HL-60/S4 treated with phorbol 12-myristate 13-acetate at 8.2 ng/mL for 4 days and 3 days (cell line): Measurements from ENCODE around the gene RHBDD2.
"Not testable (repeated sequence)": the region's sequence is repeated elsewhere in the genome, so short reads cannot be mapped to it uniquely, and the experiment has no call there.

ENCODE experiments used
- in situ Hi-C: fragments of 300-500 bp; cut with MboI; formaldehyde crosslinking; loops from 2 replicates; pipeline ENCODE4 v1.15.0; 2022; ENCODE audit warnings: low sequenced_read_pairs

RHBDD2 gene

DNA sequence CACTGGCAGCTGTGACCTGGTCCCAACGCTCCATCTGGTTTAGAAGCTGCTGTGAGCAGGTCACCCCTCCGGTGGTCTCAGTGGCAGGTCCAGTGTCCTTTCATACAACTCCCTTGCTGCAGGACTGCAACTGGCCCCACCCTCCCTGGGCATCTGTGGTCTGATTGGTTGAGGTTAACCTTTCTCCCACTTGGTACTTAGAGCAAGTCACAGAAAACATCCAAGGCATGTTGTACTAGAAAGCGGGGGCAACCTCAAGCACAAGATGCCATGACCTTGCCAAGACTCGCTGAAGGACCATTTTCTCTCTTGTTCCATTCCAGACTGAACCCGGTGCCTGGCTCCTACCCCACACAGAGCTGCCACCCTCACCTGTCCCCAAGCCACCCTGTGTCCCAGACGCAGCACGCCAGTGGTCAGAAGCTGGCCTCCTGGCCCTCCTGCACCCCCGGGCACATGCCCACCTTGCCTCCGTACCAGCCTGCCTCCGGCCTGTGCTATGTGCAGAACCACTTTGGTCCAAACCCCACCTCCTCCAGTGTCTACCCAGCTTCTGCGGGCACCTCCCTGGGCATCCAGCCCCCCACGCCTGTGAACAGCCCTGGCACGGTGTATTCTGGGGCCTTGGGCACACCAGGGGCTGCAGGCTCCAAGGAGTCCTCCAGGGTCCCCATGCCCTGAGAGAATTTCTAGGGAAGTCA lies 9.0 kb downstream of the RHBDD2 start:
- in situ Hi-C loops = loop anchor here (25.0 kb wide), 1 partner anchor 124 kb away; no protein-coding TSS in a partner anchor

DNA sequence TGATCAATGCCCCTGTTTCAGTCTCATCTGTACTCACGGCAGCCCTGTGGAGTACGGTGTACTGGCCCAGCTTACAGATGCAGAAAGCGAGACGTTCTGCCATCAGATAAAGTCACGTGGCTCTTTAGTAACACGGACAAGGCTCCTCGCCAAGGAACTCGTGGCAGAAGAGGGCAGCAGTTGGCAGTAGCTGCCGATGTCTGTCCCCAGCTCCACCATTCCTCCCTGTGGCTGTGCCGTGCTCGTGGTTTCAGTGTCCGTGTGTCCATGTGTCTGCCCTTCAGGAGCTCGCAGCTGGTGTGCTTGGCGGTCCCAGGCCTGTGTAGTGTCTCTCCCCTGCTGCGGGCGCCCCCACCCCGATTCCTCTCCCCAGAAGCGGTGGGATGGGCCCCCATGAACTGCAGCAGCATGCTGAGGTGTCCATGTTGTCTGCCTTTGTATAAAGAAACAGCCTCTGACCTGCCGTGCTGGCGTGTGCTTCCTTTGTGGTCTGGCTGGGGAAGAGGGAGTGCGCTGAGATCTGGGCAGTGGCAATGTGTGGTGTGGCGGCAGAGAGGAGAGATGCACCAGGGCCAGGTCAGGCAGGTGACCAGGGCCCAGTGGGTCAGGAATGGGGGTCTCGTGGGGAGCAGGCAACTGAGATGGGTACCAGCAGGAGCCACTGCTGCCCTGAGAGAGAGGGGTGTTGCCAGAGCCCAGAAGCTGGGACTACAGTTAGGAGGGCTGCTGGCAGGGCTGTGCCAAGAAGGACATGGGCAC lies 9.8 kb downstream of the RHBDD2 start:
- in situ Hi-C loops = loop anchor here (25.0 kb wide), 1 partner anchor 124 kb away; no protein-coding TSS in a partner anchor

DNA sequence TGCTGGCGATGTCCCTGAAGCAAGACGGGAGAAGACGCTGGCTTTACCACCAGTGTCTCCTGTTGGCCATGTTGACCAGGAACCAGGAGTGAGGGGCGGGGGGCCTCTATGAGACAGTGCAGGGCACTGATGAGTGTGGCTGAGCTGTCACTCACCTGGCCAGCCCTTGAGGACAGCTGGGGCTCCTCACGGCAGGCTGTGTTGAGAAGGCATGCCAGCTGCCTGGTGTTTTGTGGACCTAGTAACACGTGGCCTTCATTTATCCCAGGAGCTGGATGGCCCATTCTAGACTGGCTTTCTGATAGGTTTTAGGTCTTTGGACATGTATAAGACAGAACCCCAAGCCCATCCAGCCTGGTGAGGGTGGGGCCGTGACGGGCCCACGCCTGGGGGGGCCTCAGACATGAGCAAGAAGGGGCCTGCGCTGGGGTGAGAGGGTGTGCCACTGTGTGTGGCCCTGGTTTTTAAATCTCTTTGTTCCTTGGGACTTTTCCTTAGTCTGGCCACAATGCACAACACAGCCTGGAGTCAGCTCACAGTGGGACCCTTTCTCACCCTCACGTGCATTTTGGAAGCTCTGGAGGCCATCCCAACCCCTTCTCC lies 10.5 kb downstream of the RHBDD2 start:
- in situ Hi-C loops = loop anchor here (25.0 kb wide), 1 partner anchor 123 kb away; no protein-coding TSS in a partner anchor

DNA sequence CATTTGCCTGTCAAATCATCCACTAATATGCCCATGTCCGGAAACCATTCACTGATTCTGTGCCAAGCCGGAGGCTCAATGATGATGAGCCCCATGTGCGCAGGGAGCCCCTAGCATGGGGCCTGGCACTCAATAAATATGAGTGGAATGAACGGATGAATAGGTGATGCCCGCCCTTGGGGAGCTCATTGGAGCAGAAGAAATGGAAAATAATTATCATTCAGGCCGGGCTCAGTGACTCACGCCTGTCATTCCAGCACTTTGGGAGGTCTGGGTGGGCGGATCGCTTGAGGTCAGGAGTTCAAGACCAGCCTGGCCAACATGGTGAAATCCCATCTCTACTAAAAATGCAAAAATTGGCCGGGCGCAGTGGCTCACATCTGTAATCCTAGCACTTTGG lies 11.0 kb downstream of the RHBDD2 start:
- in situ Hi-C loops = loop anchor here (25.0 kb wide), 1 partner anchor 122 kb away; no protein-coding TSS in a partner anchor

DNA sequence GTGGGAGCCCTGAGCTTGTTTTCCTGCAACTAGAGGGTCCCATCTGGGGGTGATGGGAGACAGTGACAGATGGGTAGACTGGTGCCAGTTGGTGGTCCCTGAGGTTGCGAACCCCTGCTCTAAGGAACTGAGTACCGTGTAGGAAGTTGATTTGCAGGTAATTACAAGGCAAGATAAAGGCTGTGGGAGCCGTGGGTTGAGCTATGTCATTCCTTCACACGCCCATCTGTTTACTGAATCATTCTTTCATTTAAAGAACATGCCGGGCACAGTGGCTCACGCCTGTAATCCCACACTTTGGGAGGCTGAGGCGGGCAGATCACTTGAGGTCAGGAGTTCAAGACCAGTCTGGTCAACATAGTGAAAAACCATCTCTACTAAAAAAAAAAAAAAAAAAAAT lies 12.4 kb downstream of the RHBDD2 start:
- in situ Hi-C loops = loop anchor here (25.0 kb wide), 1 partner anchor 121 kb away; no protein-coding TSS in a partner anchor

DNA sequence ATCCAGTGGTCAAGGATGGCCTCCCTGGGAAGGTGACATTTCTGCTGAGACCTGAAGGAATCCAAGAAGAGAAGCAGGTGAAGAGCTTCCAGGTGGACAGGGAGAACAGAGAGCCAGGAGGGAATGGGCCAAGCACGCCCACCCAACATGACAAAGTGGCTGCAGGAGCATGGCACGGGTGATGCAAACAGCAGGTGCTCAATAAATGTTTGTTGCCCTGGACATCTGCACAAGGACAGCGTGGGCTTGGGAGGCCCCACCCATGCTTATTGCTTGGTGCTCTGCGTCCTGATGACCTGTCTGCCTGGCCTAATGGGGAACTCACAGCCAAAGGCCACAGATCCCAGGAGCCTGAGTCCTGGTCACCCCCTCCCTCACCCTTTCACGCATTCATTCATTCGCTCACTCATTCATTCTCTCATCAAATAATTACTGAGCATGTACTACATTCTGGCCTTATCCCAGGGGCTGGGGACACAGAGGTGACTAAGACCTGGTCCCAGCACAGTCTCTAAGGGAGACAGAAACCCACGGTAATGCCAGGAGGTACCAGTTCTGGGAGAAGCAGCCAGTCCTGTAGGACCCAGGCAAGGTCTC lies 13.1 kb downstream of the RHBDD2 start:
- in situ Hi-C loops = loop anchor here (25.0 kb wide), 1 partner anchor 120 kb away; no protein-coding TSS in a partner anchor

DNA sequence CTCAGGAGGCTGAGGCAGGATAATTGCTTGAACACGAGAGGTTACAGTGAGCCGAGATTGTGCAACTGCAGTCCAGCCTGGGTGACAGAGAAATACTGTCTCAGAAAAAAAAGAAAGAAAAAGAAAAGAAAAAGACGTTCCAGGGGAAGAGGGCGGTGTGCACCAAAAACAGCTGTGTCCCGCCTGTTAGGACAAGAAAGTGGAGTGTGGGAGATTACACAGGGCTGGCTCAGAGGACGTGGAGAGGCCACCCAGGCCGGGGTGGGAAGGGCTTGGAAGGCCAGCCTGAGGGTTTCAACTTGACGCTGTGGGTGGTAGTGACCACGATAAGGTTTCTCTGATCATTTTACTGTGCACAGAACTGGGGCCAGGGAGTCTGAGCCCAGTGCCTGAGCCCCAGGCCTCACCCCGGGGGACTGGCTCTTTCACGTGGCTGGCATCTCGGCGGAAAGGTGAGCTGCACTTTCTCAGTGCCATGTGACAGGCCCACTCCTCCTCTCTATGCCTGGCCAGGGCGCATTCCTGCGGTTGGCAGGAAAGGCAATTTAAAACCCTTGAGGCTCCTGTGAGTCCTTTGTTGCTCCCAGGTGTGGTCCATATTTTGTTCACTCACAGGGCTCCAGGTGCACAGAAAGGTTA lies 13.9 kb downstream of the RHBDD2 start:
- in situ Hi-C loops = loop anchor here (25.0 kb wide), 1 partner anchor 120 kb away; no protein-coding TSS in a partner anchor

DNA sequence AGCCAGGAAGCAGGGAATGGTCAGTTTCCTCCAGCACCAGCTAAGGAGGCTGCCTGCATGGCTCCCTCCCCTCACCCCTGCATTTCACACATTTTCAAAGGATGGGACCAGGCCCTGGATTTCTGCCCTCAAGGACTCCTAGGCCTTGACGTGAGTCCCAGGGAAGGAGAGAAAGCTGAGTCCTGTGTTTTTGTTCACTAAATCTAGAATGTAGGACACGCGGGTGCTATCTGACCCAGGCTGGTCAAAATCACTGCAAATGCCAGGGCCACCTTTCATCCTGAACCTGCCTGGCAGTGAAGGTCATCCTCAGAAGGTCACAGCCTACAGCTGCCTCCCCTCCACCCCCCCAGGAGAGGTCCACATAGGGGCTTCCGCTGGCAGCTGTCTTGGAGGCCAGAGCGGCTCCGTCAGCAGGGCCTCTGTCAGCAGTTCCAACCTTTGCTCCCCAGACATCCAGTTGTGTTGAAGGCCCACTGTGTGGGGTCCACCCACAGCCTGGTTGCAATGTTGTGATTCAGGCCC lies 18.0 kb downstream of the RHBDD2 start:
- in situ Hi-C loops = loop anchor here (25.0 kb wide), 1 partner anchor 115 kb away; no protein-coding TSS in a partner anchor

DNA sequence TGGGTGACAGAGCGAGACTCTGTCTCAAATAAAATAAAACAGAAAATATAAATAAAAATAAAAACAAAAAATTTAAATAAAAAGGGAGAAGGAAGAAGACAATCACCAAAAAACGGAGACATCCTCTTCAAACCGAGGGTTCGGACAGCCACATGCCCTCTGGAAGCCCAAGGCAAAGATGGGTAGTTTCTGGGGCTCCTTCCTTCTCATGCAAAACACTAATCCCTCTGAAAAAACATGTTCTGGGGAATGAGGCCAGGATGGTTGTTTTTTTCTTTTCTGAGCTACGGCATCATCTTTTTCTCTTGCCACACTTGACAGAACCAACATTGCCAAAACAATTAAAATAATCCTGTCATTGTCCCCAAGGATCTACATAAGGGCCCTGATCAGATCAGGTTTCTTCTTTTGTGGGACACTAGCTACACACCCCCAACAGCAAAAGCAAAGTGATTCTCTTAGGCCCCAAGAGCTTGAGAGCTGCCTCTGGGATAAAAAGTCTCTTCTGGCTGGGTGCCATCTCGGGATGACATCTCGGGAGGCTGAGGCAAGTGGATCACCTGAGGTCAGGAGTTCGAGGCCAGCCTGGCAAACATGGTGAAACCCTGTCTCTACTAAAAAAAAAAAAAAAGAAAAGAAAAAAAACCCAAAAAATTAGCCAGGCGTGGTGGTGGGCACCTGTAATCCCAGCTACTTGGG lies 21.9 kb downstream of the RHBDD2 start:
- in situ Hi-C loops = no loop called here

DNA sequence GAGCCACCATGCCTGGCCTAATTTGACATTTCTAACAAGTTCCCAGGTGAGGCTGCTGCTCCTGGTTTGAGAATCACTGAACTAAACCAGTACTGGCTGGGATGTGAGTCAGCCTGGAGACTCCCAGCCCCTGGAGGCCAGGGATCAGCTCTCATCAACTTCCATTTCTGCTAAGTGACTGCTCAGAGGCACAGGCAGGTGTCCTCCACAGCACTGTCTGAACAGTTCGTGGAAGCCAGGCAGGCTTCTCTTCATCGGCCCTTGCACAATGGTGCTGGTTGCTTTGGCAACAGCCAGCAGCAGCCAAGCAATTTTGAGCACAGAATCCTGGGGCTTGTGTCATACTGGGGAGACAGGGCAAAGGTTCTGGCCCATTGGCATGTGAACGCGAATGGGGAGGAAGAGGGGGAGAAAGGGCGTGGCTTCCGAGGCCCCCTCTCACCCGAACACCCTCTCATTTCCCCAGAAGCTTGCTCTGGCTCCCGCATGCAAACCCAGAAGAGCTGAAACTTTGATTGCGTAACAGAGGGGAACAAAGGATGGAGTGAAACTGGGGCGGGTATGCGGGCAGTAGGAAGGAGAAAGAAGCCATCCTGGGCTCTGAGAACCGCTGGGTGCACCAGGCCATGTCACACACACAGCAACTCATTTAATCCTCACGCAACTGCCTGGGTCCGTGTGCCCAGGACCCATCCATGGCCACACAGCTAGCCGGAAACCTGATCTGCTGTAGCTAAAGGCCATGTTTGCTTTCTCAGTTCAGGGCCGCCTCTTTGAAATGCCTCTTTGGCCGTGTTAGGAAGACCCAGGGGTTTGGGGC lies 27.2 kb downstream of the RHBDD2 start:
- in situ Hi-C loops = no loop called here

DNA sequence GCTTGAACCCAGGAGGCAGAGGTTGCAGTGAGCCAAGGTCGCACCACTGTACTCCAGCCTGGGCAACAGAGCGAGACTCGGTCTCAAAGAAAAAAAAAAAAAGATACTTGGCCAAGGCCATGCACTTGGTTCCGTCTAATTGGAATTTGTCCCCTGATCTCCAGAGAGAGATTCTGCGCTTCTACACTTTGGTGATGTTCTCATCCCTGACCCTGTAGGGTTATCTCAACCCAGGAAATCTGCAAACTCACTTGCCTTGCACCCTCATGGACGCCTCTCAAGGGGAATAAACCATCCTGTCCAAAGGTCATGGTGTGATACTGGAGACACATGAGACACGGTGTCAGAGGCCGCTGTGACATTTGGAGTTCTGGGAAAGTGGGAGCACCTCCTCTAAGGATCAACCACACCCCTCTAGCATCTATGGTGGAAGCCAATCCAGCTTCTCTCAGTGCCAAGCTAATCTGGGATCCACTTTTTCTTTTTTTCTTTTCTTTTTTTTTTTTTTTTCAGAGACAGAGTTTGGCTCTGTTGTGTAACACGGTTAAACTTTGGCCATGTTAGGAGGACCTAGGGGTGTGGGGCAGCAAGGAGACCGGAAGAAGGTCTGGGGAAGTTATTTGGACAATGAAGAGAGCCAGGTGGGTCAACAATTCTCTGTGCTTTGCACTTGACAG lies 28.3 kb downstream of the RHBDD2 start:
- in situ Hi-C loops = no loop called here

DNA sequence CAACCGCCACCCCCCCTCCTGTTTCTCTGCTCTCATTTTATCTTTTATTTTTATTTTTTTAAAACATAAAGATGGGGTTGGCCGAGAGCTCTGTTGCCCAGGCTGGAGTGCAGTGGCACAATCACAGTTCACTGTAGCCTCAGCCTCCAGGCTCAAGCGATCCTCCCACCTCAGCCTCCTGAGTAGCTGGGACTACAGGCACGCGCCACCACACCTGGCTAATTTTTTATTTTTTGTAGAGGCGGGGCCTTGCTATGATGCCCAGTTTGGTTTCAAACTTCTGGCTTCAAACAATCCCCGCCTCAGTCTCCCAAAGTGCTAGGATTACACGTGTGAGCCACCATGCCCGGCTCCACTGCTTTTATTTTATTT lies 28.8 kb downstream of the RHBDD2 start:
- in situ Hi-C loops = not testable (repeated sequence)

DNA sequence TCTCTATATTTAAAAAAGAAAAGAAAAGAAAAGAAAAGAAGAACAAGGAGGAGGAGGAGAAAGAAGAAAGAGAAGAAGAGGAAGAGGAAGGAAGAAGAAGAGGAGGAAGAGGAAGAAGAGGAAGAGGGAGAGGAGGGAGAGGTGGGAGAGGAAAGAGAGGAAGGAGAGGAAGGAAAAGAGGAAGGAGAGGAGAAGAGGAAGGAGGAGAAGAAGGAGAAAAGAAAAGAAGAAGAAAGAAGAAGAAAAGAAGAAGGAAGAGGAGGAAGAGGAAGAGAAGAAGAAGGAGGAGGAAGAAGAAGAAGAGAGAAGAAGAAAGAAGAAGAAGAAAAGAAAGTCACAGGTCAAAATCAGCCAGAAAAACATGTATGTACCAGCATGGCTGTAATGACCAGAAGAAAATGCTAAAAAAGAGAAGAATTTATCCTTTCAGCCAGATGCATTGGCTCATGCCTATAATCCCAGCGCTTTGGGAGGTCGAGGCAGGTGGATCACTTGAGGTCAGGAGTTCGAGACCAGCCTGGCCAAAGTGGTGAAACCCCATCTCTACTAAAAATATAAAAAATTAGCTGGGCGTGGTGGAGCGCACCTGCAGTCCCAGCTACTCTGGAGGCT lies 30.8 kb downstream of the RHBDD2 start:
- in situ Hi-C loops = no loop called here

DNA sequence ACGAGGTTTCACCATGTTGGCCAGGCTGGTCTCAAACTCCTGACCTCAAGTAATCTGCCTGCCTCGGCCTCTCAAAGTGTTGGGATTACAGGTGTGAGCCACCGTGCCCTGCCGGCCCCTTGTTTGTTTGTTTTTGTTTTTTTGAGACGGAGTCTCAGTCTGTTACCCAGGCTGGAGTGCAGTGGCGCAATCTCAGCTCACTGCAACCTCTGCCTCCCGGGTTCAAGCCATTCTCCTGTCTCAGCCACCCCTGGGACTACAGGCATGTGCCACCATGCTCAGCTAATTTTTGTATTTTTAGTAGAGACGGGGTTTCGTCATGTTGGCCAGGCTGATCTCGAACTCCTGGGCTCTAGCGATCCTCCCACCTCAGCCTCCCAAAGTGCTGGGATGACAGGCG lies 32.4 kb downstream of the RHBDD2 start:
- in situ Hi-C loops = not testable (repeated sequence)

DNA sequence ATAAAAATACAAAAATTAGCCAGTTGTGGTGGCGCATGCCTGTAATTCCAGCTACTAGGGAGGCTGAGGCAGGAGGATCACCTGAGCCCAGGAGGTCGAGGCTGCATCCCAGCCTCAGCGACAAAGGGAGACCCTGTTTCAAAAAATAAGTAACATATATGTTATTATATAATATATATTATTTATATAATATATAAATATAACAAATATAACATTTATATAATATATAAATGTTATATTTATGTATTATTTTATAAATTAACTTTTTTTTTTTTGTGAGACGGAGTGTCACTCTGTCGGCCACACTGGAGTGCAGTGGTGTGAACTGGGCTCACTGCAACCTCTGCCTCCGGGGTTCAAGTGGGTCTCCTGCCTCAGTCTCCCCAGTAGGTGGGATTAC lies 34.6 kb downstream of the RHBDD2 start:
- in situ Hi-C loops = no loop called here

DNA sequence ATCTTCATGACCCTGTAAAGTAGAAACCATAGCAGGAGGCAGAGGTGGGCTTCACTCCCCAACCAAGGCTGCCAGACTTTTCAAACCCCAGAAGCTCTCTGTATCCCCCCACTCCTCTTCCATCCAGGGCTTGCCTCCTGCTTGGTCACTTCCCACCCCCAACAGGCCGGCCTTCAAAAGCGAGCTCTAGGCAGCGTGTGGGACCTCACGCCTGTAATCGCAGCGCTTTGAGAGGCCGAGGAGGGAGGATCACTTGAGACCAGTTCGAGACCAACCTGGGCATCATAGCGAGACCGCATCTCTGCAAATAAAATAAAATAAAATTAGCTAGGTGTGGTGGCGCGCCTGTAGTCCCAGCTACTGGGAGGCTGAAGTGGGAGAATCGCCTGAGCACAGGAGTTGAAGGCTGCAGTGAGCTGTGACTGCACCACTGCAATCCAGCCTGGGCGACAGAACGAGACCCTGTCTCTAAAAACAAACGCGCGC lies 35.4 kb downstream of the RHBDD2 start:
- in situ Hi-C loops = no loop called here

DNA sequence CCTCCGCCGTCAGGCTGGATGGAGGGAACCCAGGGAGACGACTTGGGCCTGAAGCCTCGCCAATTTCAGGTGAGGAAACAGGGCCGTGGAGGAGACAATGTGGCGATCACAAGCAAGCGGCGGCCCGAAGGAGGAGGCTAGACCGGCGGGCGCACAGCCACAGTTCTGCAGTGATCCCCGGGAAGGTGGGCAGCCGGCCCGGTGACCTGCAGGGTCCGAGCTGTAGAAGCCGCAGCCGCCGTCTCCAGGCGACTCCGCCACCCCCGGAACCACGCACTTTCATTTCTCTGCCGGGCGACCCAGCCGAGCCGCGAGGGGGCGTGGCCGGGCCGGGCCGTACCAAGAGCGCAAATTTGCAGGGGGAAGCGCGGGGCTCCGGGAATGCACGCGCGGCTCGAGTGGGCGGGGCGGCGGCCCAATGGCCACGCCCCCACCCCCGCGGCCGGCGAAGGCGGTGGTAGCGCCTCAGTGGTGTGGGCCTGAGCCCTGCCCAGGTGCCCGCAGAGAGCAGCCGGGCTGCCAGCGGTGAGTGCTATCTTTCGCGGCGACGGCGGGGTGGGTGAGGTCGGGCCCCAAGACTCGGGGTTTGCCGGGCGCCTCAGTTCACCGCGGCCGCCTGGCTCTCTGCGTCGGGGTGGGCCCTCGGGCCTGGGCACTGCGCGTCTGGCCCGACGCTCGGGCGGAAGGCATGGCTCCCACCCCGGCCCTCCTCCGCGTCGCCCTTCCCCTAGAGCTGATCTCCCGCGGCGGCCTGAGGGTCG lies 36.0 kb downstream of the RHBDD2 start, which contains the start of gene POR:
Gene POR (plus strand): TSS at position 501 of the 761 bp plus-strand sequence. CDS start 38,847 bp downstream, outside the sequence.
- in situ Hi-C loops = no loop called here
